GM12874 (cell line): ENCODE measurements around the gene DOCK10.

Source experiments
- TF ChIP-seq, protein P1 (sequence below): IDR thresholded peaks from 2 replicates; pipeline ENCODE4 v1.5.1; 2011; ENCODE audit warnings: low read depth, mild to moderate bottlenecking, control low read depth, low read length, moderate library complexity; ENCODE audit not compliant: insufficient read depth

The DOCK10 gene

DNA sequence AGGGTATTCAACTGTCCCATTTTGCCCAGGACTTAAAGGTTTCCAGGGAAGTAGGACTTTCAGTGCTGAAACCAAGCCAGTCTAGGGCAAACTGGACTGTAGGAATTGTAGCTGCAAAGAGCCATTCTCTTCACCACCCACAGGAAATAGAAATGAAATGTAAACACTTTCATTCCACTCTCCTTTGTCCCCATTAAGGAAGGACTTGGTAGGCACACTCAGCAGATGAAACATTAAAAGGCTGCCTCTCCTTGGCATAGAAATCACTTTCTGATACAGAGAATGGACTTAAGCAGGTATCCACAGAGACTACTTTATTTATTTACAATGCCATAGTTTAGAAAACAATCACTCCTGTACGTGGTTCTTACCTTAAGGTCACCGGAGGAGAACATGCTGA, 223.2 kb downstream of the DOCK10 start:
- TF ChIP-seq, protein P1, sequence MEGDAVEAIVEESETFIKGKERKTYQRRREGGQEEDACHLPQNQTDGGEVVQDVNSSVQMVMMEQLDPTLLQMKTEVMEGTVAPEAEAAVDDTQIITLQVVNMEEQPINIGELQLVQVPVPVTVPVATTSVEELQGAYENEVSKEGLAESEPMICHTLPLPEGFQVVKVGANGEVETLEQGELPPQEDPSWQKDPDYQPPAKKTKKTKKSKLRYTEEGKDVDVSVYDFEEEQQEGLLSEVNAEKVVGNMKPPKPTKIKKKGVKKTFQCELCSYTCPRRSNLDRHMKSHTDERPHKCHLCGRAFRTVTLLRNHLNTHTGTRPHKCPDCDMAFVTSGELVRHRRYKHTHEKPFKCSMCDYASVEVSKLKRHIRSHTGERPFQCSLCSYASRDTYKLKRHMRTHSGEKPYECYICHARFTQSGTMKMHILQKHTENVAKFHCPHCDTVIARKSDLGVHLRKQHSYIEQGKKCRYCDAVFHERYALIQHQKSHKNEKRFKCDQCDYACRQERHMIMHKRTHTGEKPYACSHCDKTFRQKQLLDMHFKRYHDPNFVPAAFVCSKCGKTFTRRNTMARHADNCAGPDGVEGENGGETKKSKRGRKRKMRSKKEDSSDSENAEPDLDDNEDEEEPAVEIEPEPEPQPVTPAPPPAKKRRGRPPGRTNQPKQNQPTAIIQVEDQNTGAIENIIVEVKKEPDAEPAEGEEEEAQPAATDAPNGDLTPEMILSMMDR: no peak

- TF ChIP-seq, protein P1: no peak
These were observed 224.6 kb downstream of the DOCK10 start for GRCh38 chr2:224817676-224818075.

DNA sequence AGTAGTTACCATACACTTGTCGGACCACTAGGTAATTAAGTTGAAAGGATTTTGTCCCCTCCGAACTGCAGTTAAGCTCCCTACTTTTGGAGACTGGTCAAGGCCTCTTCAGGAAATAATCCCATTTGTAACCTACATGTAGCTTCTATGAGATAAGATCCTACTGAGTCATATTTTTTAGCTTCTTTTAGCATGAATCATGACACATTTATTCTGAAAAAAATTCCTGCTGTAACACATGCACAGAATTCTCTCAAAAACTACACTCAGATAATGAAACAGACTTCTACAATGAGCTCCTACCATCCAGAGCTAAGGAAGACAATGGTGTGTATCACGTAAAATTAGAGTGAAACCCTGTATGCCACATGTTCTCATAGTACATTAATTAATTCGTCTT, 225.5 kb downstream of the DOCK10 start:
- TF ChIP-seq, protein P1: no peak

- TF ChIP-seq, protein P1: no peak
These were observed 228.7 kb downstream of the DOCK10 start for GRCh38 chr2:224813578-224813977.

DNA sequence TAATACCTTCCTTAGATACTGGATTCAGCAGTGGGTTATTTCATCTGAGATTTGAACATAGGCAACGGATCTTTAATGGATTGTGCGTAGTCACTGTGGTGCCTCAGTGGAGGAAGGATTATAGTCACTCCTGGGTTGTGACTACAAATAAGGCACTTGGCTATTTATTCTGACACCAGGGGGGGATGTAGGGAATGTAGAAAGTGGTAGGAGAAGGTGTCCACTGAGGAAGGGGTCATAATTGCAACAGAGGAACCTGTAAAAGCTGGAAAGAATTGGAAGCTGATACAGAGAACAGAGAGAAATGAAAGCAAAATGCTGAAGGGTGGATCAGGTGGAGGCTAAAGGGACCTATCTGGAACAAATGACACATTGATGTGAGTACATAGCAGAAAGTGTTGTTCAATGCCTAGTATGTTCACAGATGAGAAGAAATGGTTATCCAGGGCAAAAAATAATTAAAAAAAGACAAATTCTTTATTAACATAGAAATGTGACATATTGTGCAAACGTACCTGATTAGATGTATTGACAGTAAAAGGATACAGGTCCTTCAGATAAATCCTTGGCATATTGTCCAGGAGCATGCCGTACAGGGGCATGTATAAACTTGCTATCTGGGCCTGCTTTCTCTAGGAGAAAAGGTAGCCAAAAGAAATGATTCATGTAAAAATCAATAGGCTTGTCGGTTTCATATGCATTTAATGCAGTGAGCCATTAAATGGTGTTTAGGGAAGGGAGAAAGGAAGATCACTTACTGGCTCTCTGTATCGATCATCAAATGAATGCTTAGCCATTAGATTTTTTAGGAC, 234.9 kb downstream of the DOCK10 start:
- TF ChIP-seq, protein P1: no peak

- TF ChIP-seq, protein P1: no peak
These were observed 238.3 kb downstream of the DOCK10 start for GRCh38 chr2:224803930-224804329.

GRCh38 chr2:224802407-224802806, 239.9 kb downstream of the DOCK10 start:
- TF ChIP-seq, protein P1: no peak
